Neural cell (in vitro differentiated cells): ENCODE data around the gene MYOG.

Experiments
- CTCF ChIP-seq: fragments of 450-650 bp; IDR thresholded peaks from 2 replicates; pipeline ENCODE4 v1.5.1; 2014; ENCODE audit warnings: antibody characterized with exemption, mild to moderate bottlenecking, moderate library complexity; ENCODE audit not compliant: poor library complexity, severe bottlenecking
- EP300 ChIP-seq: fragments of 450-650 bp; conservative IDR thresholded peaks from 2 replicates; pipeline ENCODE4 v1.6.1; 2014; ENCODE audit warnings: antibody characterized with exemption, mild to moderate bottlenecking, moderate library complexity; ENCODE audit not compliant: poor library complexity, severe bottlenecking
- REST ChIP-seq: IDR thresholded peaks from 2 replicates; pipeline ENCODE4 v1.6.1; 2012; ENCODE audit warnings: borderline replicate concordance
- SMC3 ChIP-seq: fragments of 450-650 bp; conservative IDR thresholded peaks from 2 replicates; pipeline ENCODE4 v1.6.1; 2014; ENCODE audit warnings: antibody characterized with exemption, mild to moderate bottlenecking, moderate library complexity; ENCODE audit not compliant: poor library complexity
- TAF1 ChIP-seq: IDR thresholded peaks from 2 replicates; pipeline ENCODE4 v1.6.1; 2012; ENCODE audit warnings: low read depth

- TF ChIP-seq CTCF (no peak), TAF1 (no peak), REST (no peak), EP300 (no peak), SMC3 (no peak)
Measured at GRCh38 chr1:203091761-203092330, 6.0 kb upstream of the MYOG start.
